VCaP (cell line): Measurements from ENCODE around the gene ATP2A3.

Source experiments
- H3K27ac ChIP-seq: fragments of 450-650 bp; 2 replicates; pipeline ENCODE4 v1.5.1; 2017
- CTCF ChIP-seq: fragments of 450-650 bp; conservative IDR thresholded peaks from 2 replicates; pipeline ENCODE4 v1.5.1; 2017; ENCODE audit warnings: mild to moderate bottlenecking, moderate library complexity

ATP2A3 gene

GRCh38 chr17:3928406-3928805 lies 35.8 kb downstream of the ATP2A3 start:
- H3K27ac ChIP-seq, result no peak overlapping the region
- TF ChIP-seq CTCF, result no peak

GRCh38 chr17:3927628-3928340 lies 36.5 kb downstream of the ATP2A3 start:
- no peak for TF ChIP-seq CTCF

GRCh38 chr17:3926860-3927627 lies 37.2 kb downstream of the ATP2A3 start:
- no peak overlapping the region for H3K27ac ChIP-seq
- no peak for TF ChIP-seq CTCF

More at GRCh38 chr17:3927628-3928340, 36.5 kb downstream of the ATP2A3 start:
- no peak overlapping the region for H3K27ac ChIP-seq

- no peak overlapping the region for H3K27ac ChIP-seq
- no peak for TF ChIP-seq CTCF
These were observed 38.4 kb downstream of the ATP2A3 start for GRCh38 chr17:3925684-3926485.

- no peak for TF ChIP-seq CTCF
- H3K27ac ChIP-seq, result no peak overlapping the region
These were observed 39.5 kb downstream of the ATP2A3 start for GRCh38 chr17:3924512-3925350.

GRCh38 chr17:3923466-3924190 lies 40.6 kb downstream of the ATP2A3 start:
- no peak overlapping the region for H3K27ac ChIP-seq
- no peak for TF ChIP-seq CTCF
